Panc1 (cell line): ENCODE measurements around the gene EIF5AL1. TPM values are rescaled to one million over a fixed set of nuclear protein-coding genes. Genes with fewer than 3 reads are reported as not detected.

Experiments
- ATAC-seq: fragments of 200-7000 bp; cut with Tn5 transposase; 2 replicates; pipeline ENCODE4 v1.9.1; 2020; ENCODE audit warnings: mild to moderate bottlenecking, moderate library complexity
- BruUV-seq: library from RNA; stranded (reverse); fragments of 400-500 nt; replicated peaks from 2 replicates; lab custom pipeline; 2021; lab: Mats Ljungman, UMichigan
- CTCF ChIA-PET: fragments of 300-600 bp; sonication (Branson Sonifier 250); formaldehyde crosslinking; loops from one replicate; lab custom pipeline; 2022; ENCODE audit warnings: antibody characterized with exemption; lab: Charles Lee
- POLR2A ChIA-PET: fragments of 300-600 bp; sonication (Branson Sonifier 250); formaldehyde crosslinking; loops from one replicate; lab custom pipeline; 2022; ENCODE audit warnings: antibody characterized with exemption; lab: Charles Lee
- DNase-seq: peaks from one replicate; pipeline ENCODE4 v3.0.0-alpha.2; 2010; ENCODE audit warnings: low read depth, low spot score
- H3K27ac ChIP-seq: 2 replicates; pipeline ENCODE4 v1.5.1; 2011; ENCODE audit warnings: mild to moderate bottlenecking, low read length, inconsistent platforms
- H3K27me3 ChIP-seq: fragments of 200-500 bp; sonication (Bioruptor generic); 2 replicates; pipeline ENCODE4 v1.6.0; 2014; ENCODE audit warnings: low read length, inconsistent platforms; ENCODE audit not compliant: control insufficient read depth, insufficient read depth
- H3K36me3 ChIP-seq: fragments of 200-500 bp; sonication (Bioruptor generic); 2 replicates; pipeline ENCODE4 v1.5.1; 2014; ENCODE audit warnings: inconsistent platforms, mild to moderate bottlenecking, low read length, moderate library complexity; ENCODE audit not compliant: control insufficient read depth, insufficient read depth
- H3K4me1 ChIP-seq: 2 replicates; pipeline ENCODE4 v1.5.1; 2011; ENCODE audit warnings: inconsistent platforms, mild to moderate bottlenecking, low read length, moderate library complexity; ENCODE audit not compliant: control insufficient read depth, insufficient read depth
- H3K4me3 ChIP-seq, 2 experiments: 2 replicates each; pipeline ENCODE4 v1.5.1; 2011 to 2012; ENCODE audit warnings: low read depth in 2 of 2, low read length in 2 of 2, mild to moderate bottlenecking in 2 of 2, inconsistent platforms in 1 of 2, moderate library complexity in 1 of 2
- H3K9me3 ChIP-seq: fragments of 200-500 bp; sonication (Bioruptor generic); 2 replicates; pipeline ENCODE4 v1.5.1; 2014; ENCODE audit warnings: low read depth, mild to moderate bottlenecking, inconsistent platforms, low read length, moderate library complexity; ENCODE audit not compliant: control insufficient read depth, insufficient read depth
- CTCF ChIP-seq: fragments of 450-650 bp; IDR thresholded peaks from 2 replicates; pipeline ENCODE4 v1.5.1; 2017; ENCODE audit warnings: mild to moderate bottlenecking
- POLR2AphosphoS5 ChIP-seq: IDR thresholded peaks from 2 replicates; pipeline ENCODE4 v1.6.1; 2012; ENCODE audit warnings: mild to moderate bottlenecking, low read depth, low read length, moderate library complexity
- REST ChIP-seq, 2 experiments: IDR thresholded peaks; 2 replicates each; pipeline ENCODE4 v1.6.1; 2011 to 2012; ENCODE audit warnings: low read depth in 2 of 2, control low read depth in 1 of 2, low read length in 1 of 2, mild to moderate bottlenecking in 1 of 2, moderate library complexity in 1 of 2; ENCODE audit not compliant: insufficient read depth in 1 of 2
- SIN3A ChIP-seq: IDR thresholded peaks from 2 replicates; pipeline ENCODE4 v1.6.1; 2012; ENCODE audit warnings: low read depth, mild to moderate bottlenecking, low read length, moderate library complexity, borderline replicate concordance; ENCODE audit not compliant: insufficient read depth
- TCF7L2 ChIP-seq: IDR thresholded peaks from 2 replicates; pipeline ENCODE4 v1.6.1; 2011; ENCODE audit warnings: mild to moderate bottlenecking, low read depth, low read length, inconsistent platforms
- in situ Hi-C: cut with HindIII; loops from 2 replicates; pipeline ENCODE4 v1.10.0; 2016; ENCODE audit warnings: low sequenced_read_pairs, low pct_unique_long_range_greater_than_20kb
- intact Hi-C: fragments of 100-400 bp; cut with micrococcal nuclease; formaldehyde crosslinking; loops from one replicate; pipeline ENCODE4 v1.10.0; 2022; ENCODE audit not compliant: unreplicated experiment
- total RNA-seq: library from RNA; stranded (reverse); gene quantifications from one replicate; pipeline ENCODE4 v1.2.1, GENCODE V29; 2021; ENCODE audit not compliant: unreplicated experiment

EIF5AL1 gene
- total RNA-seq, 1 experiment from 2014 or later, result 1.6 TPM

- DNase-seq (no peak), ATAC-seq (no peak)
- no peak overlapping the region for H3K27ac ChIP-seq
- CTCF ChIA-PET, result interaction anchor here (0.7 kb wide), 1 partner anchor 96 kb away, joined by 5 read pairs; no protein-coding TSS in a partner anchor
- BruUV-seq, result no TSS peak
- no peaks in the 10 kb centered on the region for H3K9me3 ChIP-seq
- in situ Hi-C loops, result no loop called here
- intact Hi-C loops, result no loop called here
- no peak for TF ChIP-seq POLR2AphosphoS5
- no peak for TF ChIP-seq CTCF
- TF ChIP-seq REST (IDR thresholded peaks at IDR 0.05; ENCODE audit: insufficient read depth in 1 of 2, low read depth in 2 of 2, low read length in 1 of 2), result no peak
- TF ChIP-seq SIN3A, result no peak
- TF ChIP-seq TCF7L2, result no peak
- no peak overlapping the region for H3K4me3 ChIP-seq
- POLR2A ChIA-PET, result no interaction called here
- H3K36me3 ChIP-seq, result no peaks in the 10 kb centered on the region
- H3K4me1 ChIP-seq, result no peaks in the 10 kb centered on the region
- 0 out of 2 replicates have a peak, but pooled peaks cover 2% of the 10 kb centered on the region for H3K27me3 ChIP-seq
Measured at GRCh38 chr10:79484476-79484875, 27.9 kb upstream of the EIF5AL1 start.

DNA sequence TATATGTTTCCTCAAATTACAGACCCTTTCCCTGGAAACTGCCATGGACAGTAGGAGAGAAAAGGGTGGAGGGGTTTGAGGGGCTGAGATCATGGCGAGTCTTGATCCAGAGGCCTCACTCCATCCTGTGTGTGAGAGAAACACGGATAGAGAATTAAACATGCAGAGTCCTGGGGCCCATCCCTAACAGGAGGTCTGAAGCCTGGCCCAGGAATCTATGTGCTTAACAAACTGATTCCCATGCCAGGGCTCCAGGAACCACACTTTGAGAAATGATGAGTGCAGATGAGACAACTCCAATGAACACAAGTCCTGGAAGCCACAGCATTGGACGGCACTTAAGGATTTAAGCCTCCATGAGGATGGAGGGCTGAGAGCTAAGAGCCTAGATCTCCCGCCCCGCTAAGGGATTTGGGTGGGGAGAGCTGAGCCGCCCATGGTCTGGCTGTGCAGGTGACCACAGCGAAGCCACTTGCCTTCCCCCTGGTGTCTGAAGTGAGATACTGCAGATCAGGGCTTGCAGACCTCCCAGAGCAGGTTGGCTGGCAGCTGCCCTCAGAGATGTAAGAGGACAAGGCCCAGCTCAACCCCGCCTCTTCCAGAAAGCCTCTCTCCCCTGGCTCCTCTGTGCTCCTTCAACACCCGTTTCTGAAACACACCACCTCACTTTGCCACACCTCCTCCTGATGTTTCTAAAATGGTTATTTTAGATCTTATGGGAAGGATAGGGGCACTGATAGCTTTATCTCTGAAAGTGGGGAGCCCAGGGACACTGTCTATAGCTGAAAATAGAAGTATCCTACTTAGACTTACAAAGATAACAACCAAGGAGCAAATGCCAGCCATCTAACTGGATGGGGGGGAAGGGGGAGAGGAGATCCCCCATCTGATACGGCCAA is 24.8 kb upstream of the EIF5AL1 start:
- TF ChIP-seq POLR2AphosphoS5 (no peak), SIN3A (no peak), CTCF (peak; percentile 85), TCF7L2 (no peak)
- Histone ChIP-seq H3K9me3 (no peaks in the 10 kb centered on the region), H3K27me3 (no peaks in the 10 kb centered on the region), H3K27ac (no peak overlapping the region), H3K36me3 (no peaks in the 10 kb centered on the region), H3K4me1 (no peaks in the 10 kb centered on the region), H3K4me3 (no peak overlapping the region)
- DNase-seq (peak; percentile 50), ATAC-seq (peak; percentile 95)
- intact Hi-C loops, result loop anchor here (5.0 kb wide), 1 partner anchor 115 kb away; no protein-coding TSS in a partner anchor
- no TSS peak for BruUV-seq
- ChIA-PET CTCF (interaction anchor here (0.6 to 1.7 kb wide), 4 partner anchors 83 to 631 kb away, joined by 3 to 19 read pairs (median 4); no protein-coding TSS in a partner anchor), POLR2A (interaction anchor here (0.6 to 0.7 kb wide), 2 partner anchors 253 to 430 kb away, joined by 3 read pairs; no protein-coding TSS in a partner anchor)
- in situ Hi-C loops, result no loop called here
